Amniotic stem cell (primary cell): ENCODE data around the gene MPDU1.

Experiments used
- DNase-seq: peaks from one replicate; lab custom pipeline; 2025; lab: John Stamatoyannopoulos, UW

The MPDU1 gene

DNA sequence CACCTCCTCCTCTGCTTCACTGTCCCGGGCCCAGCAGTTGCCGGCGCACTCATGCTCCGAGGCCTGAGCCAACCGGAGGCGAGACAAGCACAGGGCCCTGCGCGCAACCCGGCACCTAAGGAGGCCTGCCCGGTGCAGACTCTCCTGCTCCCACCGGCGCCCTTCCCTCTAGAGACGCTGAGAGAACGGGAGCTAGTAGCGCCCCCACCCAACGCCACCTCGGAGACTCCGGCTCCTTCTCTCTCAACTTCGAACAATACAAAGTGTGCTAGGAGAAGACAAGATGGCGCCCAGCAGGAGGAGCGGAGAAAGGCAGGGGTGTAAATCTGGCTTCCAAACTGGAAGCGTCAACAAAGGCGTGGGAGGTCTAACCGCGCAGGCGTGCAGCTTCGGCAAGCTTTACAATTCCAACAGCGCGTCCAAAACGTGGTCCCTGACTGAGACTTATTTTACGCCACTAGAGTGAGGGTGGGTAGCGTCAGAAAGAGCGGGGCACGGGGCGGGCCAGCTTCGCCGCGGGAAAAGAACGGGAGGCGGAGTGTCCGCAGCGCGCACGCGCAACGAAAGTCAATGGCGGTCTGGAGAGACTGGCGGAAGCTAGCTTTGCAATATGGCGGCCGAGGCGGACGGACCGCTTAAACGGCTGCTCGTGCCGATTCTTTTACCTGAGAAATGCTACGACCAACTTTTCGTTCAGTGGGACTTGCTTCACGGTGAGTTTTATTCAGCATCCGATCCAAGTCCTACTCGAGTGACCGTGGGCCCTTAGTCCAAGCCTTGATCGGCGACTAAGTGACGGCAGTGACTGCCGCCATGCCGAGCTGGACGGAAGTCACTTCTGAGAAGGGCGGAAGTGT lies at the start of gene MPDU1:
Gene MPDU1, plus strand, starts transcription at position 600 of the 857 bp plus-strand sequence. Its CDS starts 11 bp downstream, at position 611.
- peak; percentile 93 for DNase-seq

GRCh38 chr17:7538050-7538449 lies 45.6 kb upstream of the MPDU1 start:
- no peak for DNase-seq

DNA sequence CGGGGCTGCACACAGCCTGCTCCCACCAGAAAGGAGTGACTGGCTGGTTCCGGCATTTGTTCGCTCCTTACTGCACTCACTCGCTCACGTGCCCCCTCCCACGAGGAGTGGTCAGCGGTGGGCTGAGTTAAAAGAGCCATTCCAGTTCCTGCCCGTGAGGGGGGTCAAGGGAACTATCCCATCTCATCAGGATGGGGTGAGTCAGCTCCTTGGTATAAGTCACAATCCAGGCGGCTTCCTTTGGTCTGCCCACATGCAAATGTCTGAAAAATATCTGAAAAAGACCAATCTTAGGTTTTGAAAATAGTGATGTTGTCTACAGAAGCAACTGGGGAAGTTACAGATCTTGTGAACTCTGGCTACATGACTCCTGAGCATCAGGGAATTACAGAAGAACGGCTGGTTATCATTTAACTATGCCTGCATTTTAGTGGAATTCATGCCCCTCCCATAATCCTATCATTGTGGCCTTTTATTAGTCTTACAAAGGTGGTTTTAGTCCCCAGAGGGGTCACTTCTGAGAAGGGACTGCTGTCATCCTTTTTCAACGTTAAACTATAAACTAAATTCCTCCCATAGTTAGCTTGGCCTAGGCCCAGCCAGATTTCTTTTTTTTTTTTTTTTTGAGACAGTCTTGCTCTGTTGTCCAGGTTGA lies 44.6 kb upstream of the MPDU1 start:
- no peak for DNase-seq

GRCh38 chr17:7541074-7541621 lies 42.5 kb upstream of the MPDU1 start:
- DNase-seq = no peak

DNA sequence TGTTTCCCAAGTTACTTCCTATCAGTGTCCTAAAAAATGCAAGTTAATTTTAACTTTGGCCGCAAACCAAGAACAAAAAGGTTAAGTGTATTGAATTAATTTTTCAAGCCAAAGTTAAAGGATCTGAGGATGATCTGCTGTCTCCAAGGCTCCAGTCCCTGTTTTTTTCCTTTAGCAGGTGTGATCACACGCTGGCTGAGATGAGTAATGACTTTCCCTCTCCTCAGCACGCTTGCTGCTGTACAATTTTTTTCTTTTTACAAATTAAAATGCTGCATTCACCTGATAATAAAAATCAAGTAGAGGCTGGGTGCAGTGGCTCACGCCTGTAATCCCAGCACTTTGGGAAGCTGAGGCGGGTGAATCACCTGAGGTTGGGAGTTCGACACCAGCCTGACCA lies 38.7 kb upstream of the MPDU1 start:
- DNase-seq = no peak

- DNase-seq = no peak
Measured at GRCh38 chr17:7548585-7549400, 34.9 kb upstream of the MPDU1 start, which contains the start of gene TNFSF12. Gene TNFSF12, plus strand, starts transcription at chr17:7549058. Its CDS starts 96 bp downstream, at chr17:7549154.

GRCh38 chr17:7549401-7550055 lies 34.1 kb upstream of the MPDU1 start:
- no peak for DNase-seq

- DNase-seq = no peak
Measured at GRCh38 chr17:7550344-7550743, 33.3 kb upstream of the MPDU1 start.

DNA sequence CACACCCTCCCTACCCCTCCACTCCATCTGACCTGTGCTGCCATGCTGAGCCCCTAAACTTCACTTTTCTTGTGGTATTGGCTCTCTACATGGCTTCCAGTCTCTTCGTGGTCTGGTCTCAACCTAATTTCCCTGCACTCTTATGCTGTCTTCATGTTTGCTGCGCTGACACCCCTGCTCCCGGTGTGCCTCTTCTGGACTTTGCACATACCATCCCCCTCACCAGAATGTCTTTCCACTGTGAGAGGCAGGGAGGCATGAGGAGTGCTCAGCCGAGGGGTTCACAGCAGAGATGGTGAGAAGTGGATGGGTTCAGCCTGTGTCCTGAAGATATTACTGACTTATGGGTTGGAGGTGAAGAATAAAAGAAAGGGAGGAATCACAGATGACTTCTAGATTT lies 32.3 kb upstream of the MPDU1 start:
- no peak for DNase-seq

DNA sequence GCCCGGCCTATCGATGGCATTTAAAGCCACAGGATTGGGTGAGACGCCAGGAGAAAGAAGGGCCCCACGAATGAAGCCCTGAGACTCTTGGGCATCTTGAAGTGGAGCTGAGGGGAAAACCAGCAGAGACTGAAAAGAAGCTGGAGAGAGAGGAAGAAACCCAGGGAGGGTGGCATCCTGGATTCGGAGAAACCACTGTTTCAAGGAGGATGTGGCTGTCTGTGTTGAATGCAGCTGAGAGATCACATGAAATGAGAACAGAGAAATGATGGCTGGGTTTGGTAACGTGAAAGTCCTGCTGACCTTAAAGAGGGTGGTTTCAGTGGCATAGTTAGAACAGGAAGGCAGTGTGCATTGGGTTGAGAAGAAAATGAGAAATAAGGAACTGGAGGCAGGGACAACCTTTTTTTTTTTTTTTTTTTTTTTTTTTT lies 31.0 kb upstream of the MPDU1 start:
- no peak for DNase-seq

DNA sequence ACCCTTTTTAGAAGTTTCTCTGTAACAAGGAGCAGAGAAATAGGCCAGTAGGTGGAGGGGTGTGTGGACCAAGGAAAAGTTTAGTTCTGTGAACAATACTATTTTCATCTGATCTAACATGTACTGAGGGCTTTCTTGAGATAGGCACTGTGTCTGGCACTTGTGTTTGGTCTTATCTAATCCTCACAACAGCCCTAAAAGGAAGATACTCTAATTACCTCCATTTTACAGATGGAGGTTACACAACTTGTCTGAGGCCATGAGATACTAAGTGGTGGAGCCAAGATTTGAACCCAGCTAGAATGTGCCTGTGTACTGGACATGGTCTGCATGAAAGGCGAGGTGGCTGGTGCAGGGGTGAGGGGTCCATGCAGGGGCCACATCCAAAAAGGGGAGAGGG lies 30.3 kb upstream of the MPDU1 start:
- DNase-seq = no peak

- DNase-seq = no peak
Measured at GRCh38 chr17:7555320-7555948, 28.2 kb upstream of the MPDU1 start.

GRCh38 chr17:7556627-7557026 lies 27.0 kb upstream of the MPDU1 start:
- no peak for DNase-seq

GRCh38 chr17:7557147-7557764 lies 26.4 kb upstream of the MPDU1 start:
- no peak for DNase-seq

- no peak for DNase-seq
Measured at GRCh38 chr17:7557775-7558543, 25.7 kb upstream of the MPDU1 start.

DNA sequence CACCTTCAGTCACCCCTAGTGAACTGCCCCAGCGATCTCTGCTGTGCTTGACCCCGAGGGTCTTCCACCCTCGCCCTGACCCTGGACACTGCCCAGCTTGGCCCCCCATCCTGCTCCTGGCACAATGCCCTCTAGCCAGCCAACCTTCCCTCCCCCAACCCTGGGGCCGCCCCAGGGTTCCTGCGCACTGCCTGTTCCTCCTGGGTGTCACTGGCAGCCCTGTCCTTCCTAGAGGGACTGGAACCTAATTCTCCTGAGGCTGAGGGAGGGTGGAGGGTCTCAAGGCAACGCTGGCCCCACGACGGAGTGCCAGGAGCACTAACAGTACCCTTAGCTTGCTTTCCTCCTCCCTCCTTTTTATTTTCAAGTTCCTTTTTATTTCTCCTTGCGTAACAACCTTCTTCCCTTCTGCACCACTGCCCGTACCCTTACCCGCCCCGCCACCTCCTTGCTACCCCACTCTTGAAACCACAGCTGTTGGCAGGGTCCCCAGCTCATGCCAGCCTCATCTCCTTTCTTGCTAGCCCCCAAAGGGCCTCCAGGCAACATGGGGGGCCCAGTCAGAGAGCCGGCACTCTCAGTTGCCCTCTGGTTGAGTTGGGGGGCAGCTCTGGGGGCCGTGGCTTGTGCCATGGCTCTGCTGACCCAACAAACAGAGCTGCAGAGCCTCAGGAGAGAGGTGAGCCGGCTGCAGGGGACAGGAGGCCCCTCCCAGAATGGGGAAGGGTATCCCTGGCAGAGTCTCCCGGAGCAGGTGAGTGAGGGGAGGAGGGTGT lies 24.9 kb upstream of the MPDU1 start, which contains the start of gene TNFSF13:
Gene TNFSF13, plus strand, starts transcription at position 207 of the 776 bp plus-strand sequence. Its CDS starts 290 bp downstream, at position 497.
- DNase-seq = no peak

DNA sequence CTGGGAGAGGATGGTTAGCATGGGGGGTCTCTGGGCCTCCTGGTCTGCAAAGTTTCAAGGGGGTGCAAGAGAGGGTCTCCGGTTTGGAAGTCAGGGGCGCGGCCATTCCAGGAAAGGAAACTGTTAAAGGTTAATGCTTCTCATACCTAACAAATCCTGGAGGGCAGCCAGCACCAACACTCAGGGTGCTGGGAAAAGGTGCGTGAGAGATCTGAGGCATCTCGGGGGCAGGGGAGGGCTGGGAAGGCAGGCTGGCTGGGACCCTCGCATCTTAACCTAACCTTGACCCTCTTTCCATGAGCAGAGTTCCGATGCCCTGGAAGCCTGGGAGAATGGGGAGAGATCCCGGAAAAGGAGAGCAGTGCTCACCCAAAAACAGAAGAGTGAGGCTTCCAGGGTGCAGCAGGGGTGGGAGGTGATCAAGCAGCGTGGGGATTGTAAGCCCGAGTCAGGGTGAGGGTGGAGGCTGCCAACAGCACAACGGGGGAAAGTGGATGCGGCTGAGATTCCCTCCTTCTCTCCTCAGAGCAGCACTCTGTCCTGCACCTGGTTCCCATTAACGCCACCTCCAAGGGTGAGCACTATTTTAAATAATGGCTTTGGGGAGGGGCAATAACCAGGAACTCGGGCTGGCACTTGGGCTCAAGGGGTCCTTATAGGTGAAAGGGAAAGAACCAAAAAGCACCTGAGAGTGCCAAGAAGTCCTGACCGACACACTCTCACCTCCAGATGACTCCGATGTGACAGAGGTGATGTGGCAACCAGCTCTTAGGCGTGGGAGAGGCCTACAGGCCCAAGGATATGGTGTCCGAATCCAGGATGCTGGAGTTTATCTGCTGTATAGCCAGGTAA lies 24.1 kb upstream of the MPDU1 start:
- no peak for DNase-seq
